HG03460 (cell line): ENCODE measurements around the gene CDH15.
"Not testable (repeated sequence)": the region's sequence is repeated elsewhere in the genome, so short reads cannot be mapped to it uniquely, and the experiment has no call there.

Experiments used
- ATAC-seq: cut with Tn5 transposase; IDR thresholded peaks from one replicate; pipeline ENCODE4 v1.9.1; 2021; ENCODE audit not compliant: unreplicated experiment

The CDH15 gene

GRCh38 chr16:89185887-89186592 lies 14.5 kb downstream of the CDH15 start:
- not testable (repeated sequence) for ATAC-seq

GRCh38 chr16:89186593-89187031 lies 15.1 kb downstream of the CDH15 start:
- not testable (repeated sequence) for ATAC-seq

- no peak for ATAC-seq
Measured at GRCh38 chr16:89187032-89187769, 15.7 kb downstream of the CDH15 start.

GRCh38 chr16:89187770-89188392 lies 16.3 kb downstream of the CDH15 start:
- no peak for ATAC-seq

GRCh38 chr16:89188471-89189357 lies 17.2 kb downstream of the CDH15 start:
- not testable (repeated sequence) for ATAC-seq

- ATAC-seq: no peak
Measured at GRCh38 chr16:89189358-89190025, 17.9 kb downstream of the CDH15 start.

GRCh38 chr16:89190150-89190958 lies 18.8 kb downstream of the CDH15 start:
- no peak for ATAC-seq

GRCh38 chr16:89191033-89191900 lies 19.7 kb downstream of the CDH15 start:
- no peak for ATAC-seq

- no peak for ATAC-seq
Measured at GRCh38 chr16:89191901-89192185, 20.3 kb downstream of the CDH15 start.

GRCh38 chr16:89192186-89192955 lies 20.8 kb downstream of the CDH15 start:
- ATAC-seq: not testable (repeated sequence)

- ATAC-seq: no peak
Measured at GRCh38 chr16:89192956-89193575, 21.5 kb downstream of the CDH15 start.

GRCh38 chr16:89193576-89194293 lies 22.2 kb downstream of the CDH15 start:
- ATAC-seq: no peak

GRCh38 chr16:89194340-89195311 lies 23.1 kb downstream of the CDH15 start:
- ATAC-seq: no peak

- ATAC-seq: no peak
Measured at GRCh38 chr16:89195521-89196171, 24.1 kb downstream of the CDH15 start.

- ATAC-seq: no peak
Measured at GRCh38 chr16:89197033-89197632, 25.6 kb downstream of the CDH15 start.
